SK-N-SH (cell line): ENCODE measurements around the gene RASSF8. TPM values are rescaled to one million over a fixed set of nuclear protein-coding genes. Genes with fewer than 3 reads are reported as not detected.

Experiments
- CTCF ChIA-PET: fragments of 300-600, 350-600 bp; formaldehyde crosslinking; extraction: SDS; loops from one replicate; lab custom pipeline; 2021; lab: Yijun Ruan, JAX
- POLR2A ChIA-PET: fragments of 350-600 bp; sonication (Branson Sonifier 250); formaldehyde crosslinking; extraction: SDS; loops from one replicate; lab custom pipeline; 2020; ENCODE audit warnings: antibody characterized with exemption, inconsistent platforms; lab: Yijun Ruan, JAX
- DNase-seq: peaks from one replicate; pipeline ENCODE4 v3.0.0; 2012
- H2AFZ ChIP-seq: fragments of 200-600 bp; sonication (generic); 2 replicates; pipeline ENCODE4 v1.8.1; 2016; ENCODE audit warnings: antibody characterized with exemption, mild to moderate bottlenecking, low read depth
- H3F3A ChIP-seq: fragments of 200-600 bp; sonication (generic); replicated peaks from 2 replicates; pipeline ENCODE3; 2016; ENCODE audit warnings: antibody characterized with exemption, mild to moderate bottlenecking; ENCODE audit not compliant: insufficient read depth
- H3K27ac ChIP-seq, 2 experiments: fragments of 200-500 bp in 1 of 2; fragments of 200-600 bp in 1 of 2; sonication (Bioruptor generic) in 1 of 2; sonication (generic), shearing (Covaris generic) in 1 of 2; 2 replicates each; pipeline versions ENCODE4 v1.5.1 to v1.6.1; 2014 to 2016; ENCODE audit warnings: low read depth in 2 of 2, inconsistent platforms in 1 of 2, low read length in 1 of 2, mild to moderate bottlenecking in 1 of 2, mixed read lengths in 1 of 2
- H3K27me3 ChIP-seq: fragments of 200-600 bp; sonication (generic), shearing (Covaris generic); 2 replicates; pipeline ENCODE4 v1.6.1; 2016; ENCODE audit warnings: mixed run types; ENCODE audit not compliant: insufficient read depth
- H3K36me3 ChIP-seq, 2 experiments: fragments of 200-500 bp in 1 of 2; fragments of 200-600 bp in 1 of 2; sonication (Bioruptor generic) in 1 of 2; sonication (generic) in 1 of 2; replicated peaks in 1 of 2; 2 replicates each; pipeline versions ENCODE3 to v1.5.1; 2014 to 2016; ENCODE audit warnings: low read length in 1 of 2, mild to moderate bottlenecking in 1 of 2; ENCODE audit not compliant: insufficient read depth in 2 of 2, control insufficient read depth in 1 of 2
- H3K4me1 ChIP-seq, 2 experiments: fragments of 200-500 bp in 1 of 2; fragments of 200-600 bp in 1 of 2; sonication (Bioruptor generic) in 1 of 2; sonication (generic), shearing (Covaris generic) in 1 of 2; 2 replicates each; pipeline versions ENCODE4 v1.5.1 to v1.6.1; 2014 to 2016; ENCODE audit warnings: low read depth in 1 of 2, low read length in 1 of 2, mixed run types in 1 of 2; ENCODE audit not compliant: insufficient read depth in 2 of 2, control insufficient read depth in 1 of 2
- H3K4me2 ChIP-seq: fragments of 200-600 bp; sonication (generic), shearing (Covaris generic); 2 replicates; pipeline ENCODE4 v1.6.1; 2017; ENCODE audit warnings: mixed run types
- H3K4me3 ChIP-seq, 2 experiments: fragments of 200-500 bp in 1 of 2; fragments of 200-600 bp in 1 of 2; sonication (Bioruptor generic) in 1 of 2; sonication (generic), shearing (Covaris generic) in 1 of 2; 2 replicates each; pipeline versions ENCODE4 v1.5.1 to v1.8.1; 2014 to 2016; ENCODE audit warnings: low read depth in 2 of 2, inconsistent platforms in 1 of 2, low read length in 1 of 2, mild to moderate bottlenecking in 1 of 2, mixed read lengths in 1 of 2, moderate library complexity in 1 of 2
- H3K79me2 ChIP-seq: fragments of 200-600 bp; sonication (generic); 2 replicates; pipeline ENCODE4 v1.8.1; 2017; ENCODE audit warnings: mild to moderate bottlenecking; ENCODE audit not compliant: insufficient read depth
- H3K9ac ChIP-seq: fragments of 200-600 bp; sonication (generic); 2 replicates; pipeline ENCODE4 v1.6.1; 2017; ENCODE audit warnings: mixed run types
- H3K9me2 ChIP-seq: fragments of 200-600 bp; sonication (generic); 2 replicates; pipeline ENCODE4 v1.6.1; 2017; ENCODE audit warnings: mixed run types
- H3K9me3 ChIP-seq: fragments of 200-600 bp; sonication (generic); 2 replicates; pipeline ENCODE4 v1.6.1; 2017; ENCODE audit warnings: mixed run types, mild to moderate bottlenecking, moderate library complexity
- H4K20me1 ChIP-seq: fragments of 200-600 bp; sonication (generic); 2 replicates; pipeline ENCODE4 v1.6.1; 2017; ENCODE audit warnings: mild to moderate bottlenecking, mixed run types; ENCODE audit not compliant: insufficient read depth
- CHD2 ChIP-seq: fragments of 150-350 bp; IDR thresholded peaks from 2 replicates; pipeline ENCODE4 v1.6.1; 2018; ENCODE audit warnings: low read length; ENCODE audit not compliant: partially characterized antibody
- EP300 ChIP-seq, 2 experiments: IDR thresholded peaks; 2 replicates each; pipeline versions ENCODE4 v1.4.0 to v1.6.1; 2012; ENCODE audit warnings: borderline replicate concordance in 1 of 2, low read depth in 1 of 2, low read length in 1 of 2
- EZH2phosphoT487 ChIP-seq: fragments of 200-600 bp; sonication (generic); IDR thresholded peaks from 2 replicates; pipeline ENCODE4 v1.6.1; 2017; ENCODE audit warnings: low read depth, mixed run types, mild to moderate bottlenecking, antibody characterized with exemption, moderate library complexity, borderline replicate concordance
- FOSL2 ChIP-seq: IDR thresholded peaks from 2 replicates; pipeline ENCODE4 v1.4.0; 2012; ENCODE audit warnings: low read depth, mild to moderate bottlenecking, moderate library complexity, borderline replicate concordance
- FOXJ3 ChIP-seq: sonication (generic); formaldehyde crosslinking; IDR thresholded peaks from 2 replicates; pipeline ENCODE4 v1.5.1; 2020; ENCODE audit warnings: mild to moderate bottlenecking, missing genetic modification reagents
- FOXM1 ChIP-seq: IDR thresholded peaks from 2 replicates; pipeline ENCODE4 v1.4.0; 2012; ENCODE audit warnings: low read depth, mild to moderate bottlenecking
- IRF3 ChIP-seq: fragments of 150-350 bp; IDR thresholded peaks from 2 replicates; pipeline ENCODE4 v1.6.1; 2016; ENCODE audit warnings: mild to moderate bottlenecking, low read depth, low read length
- POLR2AphosphoS5 ChIP-seq: IDR thresholded peaks from 2 replicates; pipeline ENCODE4 v1.6.1; 2012; ENCODE audit warnings: low read depth, low read length
- RXRA ChIP-seq: IDR thresholded peaks from 2 replicates; pipeline ENCODE4 v1.4.0; 2012; ENCODE audit warnings: low read depth, mild to moderate bottlenecking, borderline replicate concordance
- TAF1 ChIP-seq: IDR thresholded peaks from 2 replicates; pipeline ENCODE4 v1.6.1; 2012; ENCODE audit warnings: low read depth, mild to moderate bottlenecking, low read length, moderate library complexity, borderline replicate concordance
- TCF12 ChIP-seq: IDR thresholded peaks from 2 replicates; pipeline ENCODE4 v1.4.0; 2012
- YY1 ChIP-seq: IDR thresholded peaks from 2 replicates; pipeline ENCODE4 v1.4.0; 2012; ENCODE audit warnings: low read depth, mild to moderate bottlenecking
- WGBS: methylation state at CpG from one replicate; pipeline ENCODE4 v1.1.6; 2017; ENCODE audit warnings: low lambda C conversion rate; 5-methylcytosine and 5-hydroxymethylcytosine counted together
- polyA plus RNA-seq, 3 experiments: library from polyadenylated mRNA; depleted of rRNA; stranded (reverse); fragments of >200 nt; gene quantifications; 2 replicates each; pipeline ENCODE4 v1.2.3, GENCODE V29; 2012
- TF ChIP-seq, protein P1 (sequence below): fragments of 150-350 bp; IDR thresholded peaks from 2 replicates; pipeline ENCODE4 v1.6.1; 2017; ENCODE audit warnings: antibody characterized with exemption, low read length, low read depth, borderline replicate concordance

Gene RASSF8
- polyA plus RNA-seq, 1 of the 3 experiments (the other 2 are of a cell fraction) = 15.3 TPM

DNA sequence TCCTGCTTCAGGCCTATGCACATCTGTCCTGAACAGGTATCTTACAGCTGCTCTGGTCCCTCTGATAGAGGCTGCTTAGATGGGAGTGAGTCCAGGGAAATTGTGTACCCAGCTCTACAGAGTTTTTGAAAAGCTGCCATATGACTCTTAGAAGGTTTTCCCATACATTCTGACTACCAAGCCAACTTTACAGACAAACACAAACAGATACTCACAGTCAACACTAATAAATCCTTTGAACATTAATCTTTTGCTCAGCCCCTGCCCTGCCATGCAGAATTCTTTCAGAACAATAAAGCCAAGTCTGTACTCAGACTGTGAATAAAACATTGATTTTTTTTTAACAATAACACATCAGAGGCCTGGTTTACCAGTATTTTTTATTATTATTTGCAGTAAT, 21.4 kb upstream of the RASSF8 start:
- H3K9ac ChIP-seq = no peak overlapping the region
- no peaks in the 10 kb centered on the region for H3F3A ChIP-seq
- no peak for DNase-seq
- no peaks in the 10 kb centered on the region for H4K20me1 ChIP-seq
- TF ChIP-seq EP300 (IDR thresholded peaks at IDR 0.05; ENCODE audit: borderline replicate concordance in 1 of 2, low read depth in 1 of 2, low read length in 1 of 2) (no peak), FOXM1 (no peak)
- H3K36me3 ChIP-seq = no peaks in the 10 kb centered on the region
- peaks cover 0 to 2% of the 10 kb centered on the region in 2 experiments; a peak in 1 of 4 replicates for H3K4me1 ChIP-seq
- H3K4me2 ChIP-seq = no peak overlapping the region
- H3K9me3 ChIP-seq = no peaks in the 10 kb centered on the region
- H3K27ac ChIP-seq = no peak overlapping the region
- H2AFZ ChIP-seq = no peak overlapping the region
- no peaks in the 10 kb centered on the region for H3K27me3 ChIP-seq
- no peak overlapping the region for H3K4me3 ChIP-seq
- H3K79me2 ChIP-seq = no peaks in the 10 kb centered on the region
- no peaks in the 10 kb centered on the region for H3K9me2 ChIP-seq
- ChIA-PET POLR2A (no interaction called here), CTCF (interaction anchor here (1.2 to 1.4 kb wide), 2 partner anchors 22 to 160 kb away, joined by 3 to 4 read pairs; no protein-coding TSS in a partner anchor)

- H4K20me1 ChIP-seq = no peaks in the 10 kb centered on the region
- H3K27me3 ChIP-seq = no peaks in the 10 kb centered on the region
- H3K4me3 ChIP-seq = no peak overlapping the region
- no peak overlapping the region for H2AFZ ChIP-seq
- peaks cover 0 to 4% of the 10 kb centered on the region in 2 experiments for H3K36me3 ChIP-seq
- WGBS = 71% methylated on average over 1 of the region's 1 CpG
- no peaks in the 10 kb centered on the region for H3F3A ChIP-seq
- no peak overlapping the region for H3K4me2 ChIP-seq
- H3K9me2 ChIP-seq = no peaks in the 10 kb centered on the region
- no peak overlapping the region for H3K27ac ChIP-seq
- ChIA-PET POLR2A (no interaction called here), CTCF (interaction anchor here (0.8 kb wide), 1 partner anchor 21 kb away, joined by 3 read pairs; no protein-coding TSS in a partner anchor)
- H3K79me2 ChIP-seq = no peaks in the 10 kb centered on the region
- no peak for TF ChIP-seq POLR2AphosphoS5
- TF ChIP-seq FOXM1 = no peak
- TF ChIP-seq FOXJ3 (CRISPR knock-in tag) = no peak
- TF ChIP-seq EZH2phosphoT487 = no peak
- no peak for TF ChIP-seq FOSL2
- TF ChIP-seq RXRA = no peak
- no peak for TF ChIP-seq TCF12
- TF ChIP-seq, protein P1, sequence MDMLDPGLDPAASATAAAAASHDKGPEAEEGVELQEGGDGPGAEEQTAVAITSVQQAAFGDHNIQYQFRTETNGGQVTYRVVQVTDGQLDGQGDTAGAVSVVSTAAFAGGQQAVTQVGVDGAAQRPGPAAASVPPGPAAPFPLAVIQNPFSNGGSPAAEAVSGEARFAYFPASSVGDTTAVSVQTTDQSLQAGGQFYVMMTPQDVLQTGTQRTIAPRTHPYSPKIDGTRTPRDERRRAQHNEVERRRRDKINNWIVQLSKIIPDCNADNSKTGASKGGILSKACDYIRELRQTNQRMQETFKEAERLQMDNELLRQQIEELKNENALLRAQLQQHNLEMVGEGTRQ = no peak
- TF ChIP-seq TAF1 = no peak
- TF ChIP-seq IRF3 = no peak
- no peak for TF ChIP-seq YY1
- no peak for TF ChIP-seq CHD2
- DNase-seq = no peak
- H3K9me3 ChIP-seq = no peaks in the 10 kb centered on the region
- H3K9ac ChIP-seq = no peak overlapping the region
- peaks cover 0 to 2% of the 10 kb centered on the region in 2 experiments; a peak in 1 of 4 replicates for H3K4me1 ChIP-seq
Measured at GRCh38 chr12:25938581-25938980, 19.9 kb upstream of the RASSF8 start.
